ENCODE results near the gene FBXL12. TPM values are rescaled to one million over a fixed set of nuclear protein-coding genes. Genes with fewer than 3 reads are reported as not detected.
"Not testable (repeated sequence)": the region's sequence is repeated elsewhere in the genome, so short reads cannot be mapped to it uniquely, and the experiment has no call there.

FBXL12 gene
- total and polyA plus RNA-seq, 5 donors from 2014 or later, result 7.8 to 34.8 (median 9.7) TPM

DNA sequence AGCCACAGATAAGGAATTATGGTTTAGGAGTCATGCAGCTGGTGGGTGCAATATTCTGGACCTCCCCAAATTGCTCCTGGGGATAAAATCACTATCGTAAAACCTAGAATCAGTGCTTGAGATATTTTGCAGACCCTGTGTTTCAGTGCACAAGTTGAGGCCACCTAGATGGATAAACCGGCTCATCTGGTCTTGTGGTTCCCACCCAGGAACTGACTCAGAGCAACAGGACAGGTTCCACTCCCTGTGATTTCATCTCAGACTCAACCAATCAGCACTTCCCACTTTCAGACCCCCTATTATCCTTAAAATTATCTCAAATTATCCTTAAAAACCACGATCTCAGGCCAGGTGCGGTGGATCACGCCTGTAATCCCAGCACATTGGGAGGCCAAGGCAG is 21.0 kb downstream of the FBXL12 start:
- Histone ChIP-seq H3K9me3 (ENCODE audit: control insufficient read depth in 2 of 2, low read length in 2 of 2) (no peaks in the 10 kb centered on the region), H3K4me3 (ENCODE audit: low read depth, low read length) (no peak overlapping the region), H3K27ac (ENCODE audit: insufficient read depth, low read length, poor library complexity, severe bottlenecking) (no peak overlapping the region), H3K27me3 (ENCODE audit: control insufficient read depth, insufficient read depth, low read length) (no peaks in the 10 kb centered on the region), H3K4me1 (ENCODE audit: control insufficient read depth, insufficient read depth, low read length, poor library complexity, severe bottlenecking) (peaks cover 11% of the 10 kb centered on the region), H3K36me3 (ENCODE audit: control insufficient read depth, insufficient read depth, low read length) (no peaks in the 10 kb centered on the region)
- H3K9me3 Mint-ChIP-seq, result no peaks in the 10 kb centered on the region
- no peaks in the 10 kb centered on the region for H3K36me3 Mint-ChIP-seq
- DNase-seq (no peak), ATAC-seq (ENCODE audit: low read depth in 2 of 2) (no peak)
- H3K4me3 Mint-ChIP-seq, result no peak overlapping the region
- peaks cover 4% of the 10 kb centered on the region for H3K27me3 Mint-ChIP-seq
- H3K27ac Mint-ChIP-seq, result peak overlapping the region in 1 of 3 donors; percentile 78
- H3K4me1 Mint-ChIP-seq, result peaks cover 15 to 25% (median 18%) of the 10 kb centered on the region in 4 donors

DNA sequence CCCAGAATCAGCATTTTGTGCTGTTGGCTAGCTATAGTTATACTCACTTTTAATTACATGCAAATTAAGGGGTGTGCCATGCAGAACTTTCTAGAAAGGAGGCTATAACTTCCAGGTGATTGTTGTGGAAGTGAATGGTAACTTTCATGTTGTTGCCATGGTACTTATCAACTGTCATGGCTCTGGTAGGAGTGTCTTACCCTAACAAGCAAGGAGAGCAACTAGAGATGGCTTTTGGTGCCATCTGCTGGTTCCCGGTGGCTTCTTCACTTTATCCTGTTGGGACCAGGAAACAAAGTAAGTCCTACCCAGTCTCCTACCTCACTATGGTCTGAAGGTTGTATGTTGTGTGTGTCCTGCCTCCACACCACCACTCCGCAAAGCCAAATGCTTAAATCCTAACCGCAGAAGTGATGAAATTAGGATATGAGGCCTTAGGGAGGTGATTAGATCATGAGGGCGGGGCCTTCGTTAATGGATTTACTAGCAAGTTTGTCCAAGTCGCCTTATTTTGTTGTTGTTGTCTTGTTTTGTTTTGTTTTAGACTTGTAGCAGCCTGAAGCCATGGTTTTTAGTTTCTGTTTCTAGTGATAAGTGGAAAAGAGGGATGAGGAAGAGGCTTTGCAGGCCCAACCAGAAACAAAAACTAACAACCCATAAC is 22.6 kb downstream of the FBXL12 start:
- H3K4me3 Mint-ChIP-seq, result peak overlapping the region in 2 of 4 donors; percentile 88 to 89
- H3K4me3 ChIP-seq (ENCODE audit: low read depth, low read length), result no peak overlapping the region
- peak; percentile 76 to 94 (median 88) for DNase-seq
- H3K36me3 ChIP-seq (ENCODE audit: control insufficient read depth, insufficient read depth, low read length), result no peaks in the 10 kb centered on the region
- no peaks in the 10 kb centered on the region for H3K9me3 ChIP-seq (ENCODE audit: control insufficient read depth in 2 of 2, low read length in 2 of 2)
- peaks cover 15 to 29% (median 20%) of the 10 kb centered on the region in 4 donors for H3K4me1 Mint-ChIP-seq
- peak overlapping the region; percentile 79 for H3K27ac ChIP-seq (ENCODE audit: insufficient read depth, low read length, poor library complexity, severe bottlenecking)
- H3K27ac Mint-ChIP-seq, result peak overlapping the region; percentile 9 to 83 (median 73)
- peaks cover 17% of the 10 kb centered on the region for H3K4me1 ChIP-seq (ENCODE audit: control insufficient read depth, insufficient read depth, low read length, poor library complexity, severe bottlenecking)
- ATAC-seq (ENCODE audit: low read depth in 2 of 2), result peak; percentile 46 to 57
- peaks cover 4% of the 10 kb centered on the region for H3K27me3 Mint-ChIP-seq
- H3K27me3 ChIP-seq (ENCODE audit: control insufficient read depth, insufficient read depth, low read length), result no peaks in the 10 kb centered on the region
- H3K9me3 Mint-ChIP-seq, result peaks cover 0 to 2% (median 0%) of the 10 kb centered on the region in 7 donors
- H3K36me3 Mint-ChIP-seq, result no peaks in the 10 kb centered on the region

DNA sequence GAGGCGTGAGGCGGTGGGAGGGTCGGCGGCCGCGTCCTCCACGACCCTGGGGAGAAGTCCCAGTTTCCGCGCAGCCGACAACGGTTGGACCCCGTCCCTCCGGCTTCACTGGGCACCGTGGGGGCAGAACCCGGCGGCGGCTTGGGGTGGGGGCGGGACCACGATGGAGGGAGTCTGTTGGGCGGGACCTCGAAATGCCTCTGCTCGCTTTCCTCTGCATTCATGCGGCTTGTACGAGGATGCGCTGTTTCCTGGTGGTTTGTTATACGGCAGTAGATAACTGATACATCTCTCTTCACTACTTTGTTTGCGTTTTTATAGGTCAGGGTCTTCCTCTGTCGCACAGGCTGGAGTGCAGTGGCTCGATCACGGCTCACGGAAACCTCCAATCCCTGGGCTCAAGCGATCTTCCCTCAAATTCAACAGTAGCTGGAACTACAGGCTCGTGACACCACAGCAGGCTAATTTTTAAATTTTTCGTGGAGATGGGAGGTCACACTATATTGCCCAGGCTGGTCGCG is 25.7 kb downstream of the FBXL12 start:
- H3K36me3 ChIP-seq (ENCODE audit: control insufficient read depth, insufficient read depth, low read length), result no peaks in the 10 kb centered on the region
- Mint-ChIP-seq H3K27ac (peak overlapping the region; percentile 94 to 96 (median 95)), H3K4me1 (peaks cover 15 to 27% (median 19%) of the 10 kb centered on the region in 4 donors), H3K9me3 (peaks cover 0 to 2% (median 0%) of the 10 kb centered on the region in 7 donors), H3K36me3 (no peaks in the 10 kb centered on the region), H3K27me3 (peaks cover 4% of the 10 kb centered on the region), H3K4me3 (peak overlapping the region; percentile 85 to 95 (median 88))
- no peaks in the 10 kb centered on the region for H3K9me3 ChIP-seq (ENCODE audit: control insufficient read depth in 2 of 2, low read length in 2 of 2)
- ATAC-seq (ENCODE audit: low read depth in 2 of 2) (peak in 1 of 2 donors; percentile 10), DNase-seq (peak in 2 of 3 donors; percentile 51 to 79)
- peaks cover 21% of the 10 kb centered on the region for H3K4me1 ChIP-seq (ENCODE audit: control insufficient read depth, insufficient read depth, low read length, poor library complexity, severe bottlenecking)
- H3K27ac ChIP-seq (ENCODE audit: insufficient read depth, low read length, poor library complexity, severe bottlenecking), result peak overlapping the region; percentile 96
- H3K4me3 ChIP-seq (ENCODE audit: low read depth, low read length), result peak overlapping the region; percentile 35
- H3K27me3 ChIP-seq (ENCODE audit: control insufficient read depth, insufficient read depth, low read length), result no peaks in the 10 kb centered on the region

DNA sequence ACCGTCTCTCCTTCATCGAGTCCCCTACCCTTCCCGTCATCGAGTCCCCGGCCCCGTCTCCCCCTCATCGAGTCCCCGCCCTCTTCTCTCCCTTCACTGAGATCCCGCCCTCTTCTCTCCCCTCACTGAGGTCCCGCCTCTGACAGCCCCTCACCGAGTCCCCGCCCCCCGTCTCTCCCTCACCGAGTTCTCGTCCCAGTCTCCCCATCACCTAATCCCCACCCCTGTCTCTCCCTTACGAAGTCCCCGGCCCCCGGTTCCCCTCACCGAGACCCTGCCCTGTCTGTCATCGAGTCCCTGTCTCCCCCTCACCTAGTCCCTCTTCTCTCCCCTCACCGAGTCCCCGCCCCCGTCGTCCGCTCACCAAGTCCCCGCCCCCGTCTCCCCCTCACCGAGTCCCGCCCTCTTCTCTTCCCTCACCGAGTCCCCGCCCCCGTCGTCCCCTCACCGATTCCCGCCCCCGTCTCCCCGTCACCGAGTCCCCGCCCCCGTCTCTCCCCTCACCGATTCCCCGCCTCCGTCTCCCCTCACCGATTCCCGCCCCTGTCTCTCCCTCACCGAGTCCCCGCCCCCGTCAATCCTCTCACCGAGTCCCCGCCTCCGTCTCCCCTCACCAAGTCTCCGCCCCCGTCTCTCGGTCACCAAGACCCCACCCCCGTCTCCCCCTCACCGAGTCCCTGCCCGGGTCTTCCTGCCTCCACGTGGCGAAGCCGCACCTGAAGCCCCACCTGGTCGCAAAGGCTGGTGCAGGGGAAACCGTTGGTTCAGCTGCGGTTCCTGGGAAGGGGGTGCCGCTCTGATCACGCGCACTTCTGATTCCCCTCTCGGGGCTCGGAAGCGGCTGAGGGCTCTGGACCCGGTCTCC is 26.4 kb downstream of the FBXL12 start:
- Mint-ChIP-seq H3K4me3 (peak overlapping the region; percentile 85 to 95 (median 88)), H3K9me3 (peaks cover 0 to 2% (median 0%) of the 10 kb centered on the region in 7 donors), H3K27ac (peak overlapping the region; percentile 94 to 96 (median 95)), H3K4me1 (peaks cover 15 to 27% (median 19%) of the 10 kb centered on the region in 4 donors), H3K27me3 (peaks cover 4% of the 10 kb centered on the region), H3K36me3 (no peaks in the 10 kb centered on the region)
- Histone ChIP-seq H3K36me3 (ENCODE audit: control insufficient read depth, insufficient read depth, low read length) (no peaks in the 10 kb centered on the region), H3K4me1 (ENCODE audit: control insufficient read depth, insufficient read depth, low read length, poor library complexity, severe bottlenecking) (peaks cover 21% of the 10 kb centered on the region), H3K27ac (ENCODE audit: insufficient read depth, low read length, poor library complexity, severe bottlenecking) (peak overlapping the region; percentile 96), H3K27me3 (ENCODE audit: control insufficient read depth, insufficient read depth, low read length) (no peaks in the 10 kb centered on the region), H3K4me3 (ENCODE audit: low read depth, low read length) (no peak overlapping the region), H3K9me3 (ENCODE audit: control insufficient read depth in 2 of 2, low read length in 2 of 2) (no peaks in the 10 kb centered on the region)
- ATAC-seq (ENCODE audit: low read depth in 2 of 2), result peak; percentile 52 to 57
- DNase-seq, result peak; percentile 87 to 95 (median 89)

DNA sequence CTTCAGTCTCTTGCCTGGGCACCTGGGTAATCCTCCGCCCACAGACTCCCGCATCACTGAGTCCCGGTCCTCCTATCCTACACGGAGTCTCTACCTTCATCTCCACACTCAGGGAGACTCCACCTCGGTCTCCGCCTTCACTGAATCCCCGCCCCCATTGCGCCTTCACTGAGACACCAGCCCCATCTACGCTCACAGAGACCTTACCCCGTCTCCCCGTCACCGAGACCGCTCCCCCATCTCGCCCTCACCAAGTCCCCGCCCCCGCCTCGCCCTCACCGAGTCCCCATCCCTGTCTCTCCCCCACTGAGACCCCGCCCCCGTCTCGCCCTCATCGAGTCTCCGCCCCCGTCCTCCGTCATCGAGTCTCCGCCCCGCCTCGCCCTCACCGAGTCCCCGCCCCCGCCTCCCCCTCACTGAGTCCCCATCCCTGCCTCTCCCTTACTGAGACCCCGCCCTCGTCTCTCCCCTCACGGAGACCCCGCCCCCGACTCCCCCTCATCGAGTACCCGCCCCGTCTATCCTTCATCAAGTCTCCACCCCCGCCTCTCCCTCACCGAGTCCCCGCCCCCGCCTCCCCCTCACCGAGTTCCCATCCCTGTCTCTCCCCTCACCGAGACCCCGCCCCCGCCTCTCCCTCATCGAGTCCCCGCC is 27.2 kb downstream of the FBXL12 start:
- peak; percentile 45 to 56 for ATAC-seq (ENCODE audit: low read depth in 2 of 2)
- Mint-ChIP-seq H3K4me3 (peak overlapping the region; percentile 85 to 95 (median 88)), H3K27ac (peak overlapping the region; percentile 32 to 96 (median 94)), H3K9me3 (peaks cover 0 to 2% (median 0%) of the 10 kb centered on the region in 7 donors), H3K27me3 (peaks cover 4% of the 10 kb centered on the region), H3K36me3 (no peaks in the 10 kb centered on the region), H3K4me1 (peaks cover 15 to 28% (median 19%) of the 10 kb centered on the region in 4 donors)
- peaks cover 21% of the 10 kb centered on the region for H3K4me1 ChIP-seq (ENCODE audit: control insufficient read depth, insufficient read depth, low read length, poor library complexity, severe bottlenecking)
- peak overlapping the region; percentile 96 for H3K27ac ChIP-seq (ENCODE audit: insufficient read depth, low read length, poor library complexity, severe bottlenecking)
- no peaks in the 10 kb centered on the region for H3K9me3 ChIP-seq (ENCODE audit: control insufficient read depth in 2 of 2, low read length in 2 of 2)
- H3K27me3 ChIP-seq (ENCODE audit: control insufficient read depth, insufficient read depth, low read length), result no peaks in the 10 kb centered on the region
- peak; percentile 85 to 93 (median 90) for DNase-seq
- peak overlapping the region; percentile 73 for H3K4me3 ChIP-seq (ENCODE audit: low read depth, low read length)
- H3K36me3 ChIP-seq (ENCODE audit: control insufficient read depth, insufficient read depth, low read length), result no peaks in the 10 kb centered on the region

DNA sequence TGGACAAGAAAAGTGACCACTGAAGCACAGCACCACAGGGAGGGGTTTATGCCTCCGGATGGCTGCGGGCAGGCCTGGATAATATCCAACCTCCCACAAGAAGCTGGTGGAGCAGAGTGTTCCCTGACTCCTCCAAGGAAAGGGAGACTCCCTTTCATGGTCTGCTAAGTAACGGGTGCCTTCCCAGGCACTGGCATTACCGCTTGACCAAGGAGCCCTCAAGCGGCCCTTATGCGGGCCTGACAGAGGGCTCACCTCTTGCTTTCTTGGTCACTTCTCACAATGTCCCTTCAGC is 27.9 kb downstream of the FBXL12 start:
- Mint-ChIP-seq H3K27ac (peak overlapping the region in 1 of 3 donors; percentile 96), H3K4me3 (peak overlapping the region in 3 of 4 donors; percentile 54 to 87 (median 85)), H3K4me1 (peaks cover 10 to 28% (median 14%) of the 10 kb centered on the region in 4 donors)
- H3K27me3 Mint-ChIP-seq; H3K36me3 Mint-ChIP-seq; H3K9me3 ChIP-seq (ENCODE audit: control insufficient read depth in 2 of 2, low read length in 2 of 2); ATAC-seq (ENCODE audit: low read depth in 2 of 2); DNase-seq; H3K27me3 ChIP-seq (ENCODE audit: control insufficient read depth, insufficient read depth, low read length); H3K36me3 ChIP-seq (ENCODE audit: control insufficient read depth, insufficient read depth, low read length); H3K9me3 Mint-ChIP-seq; H3K4me3 ChIP-seq (ENCODE audit: low read depth, low read length): not testable (repeated sequence)
- Histone ChIP-seq H3K4me1 (ENCODE audit: control insufficient read depth, insufficient read depth, low read length, poor library complexity, severe bottlenecking) (peaks cover 23% of the 10 kb centered on the region), H3K27ac (ENCODE audit: insufficient read depth, low read length, poor library complexity, severe bottlenecking) (peak overlapping the region; percentile 96)

DNA sequence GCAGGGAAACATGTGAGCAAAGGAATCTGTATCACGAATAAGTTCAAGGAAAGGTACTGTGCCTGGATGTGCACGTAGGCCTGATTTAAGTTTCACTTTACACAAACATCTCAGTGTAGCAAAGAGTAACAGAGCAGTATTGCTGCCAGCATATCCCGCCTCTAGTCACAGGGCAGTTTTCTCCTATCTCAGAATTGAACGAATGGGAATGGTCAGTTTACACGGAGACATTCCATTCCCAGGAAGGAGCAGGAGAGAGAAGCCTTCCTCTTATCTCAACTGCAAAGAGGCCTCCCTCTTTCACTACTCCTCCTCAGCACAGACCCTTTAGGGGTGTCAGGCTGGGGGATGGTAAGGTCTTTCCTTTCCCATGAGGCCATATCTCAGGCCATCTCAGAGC is 29.3 kb downstream of the FBXL12 start:
- peak overlapping the region in 2 of 4 donors; percentile 16 to 80 for H3K4me3 Mint-ChIP-seq
- not testable (repeated sequence) for DNase-seq; ATAC-seq (ENCODE audit: low read depth in 2 of 2); H3K27me3 ChIP-seq (ENCODE audit: control insufficient read depth, insufficient read depth, low read length); H3K27ac ChIP-seq (ENCODE audit: insufficient read depth, low read length, poor library complexity, severe bottlenecking); H3K4me3 ChIP-seq (ENCODE audit: low read depth, low read length); H3K36me3 Mint-ChIP-seq; H3K27me3 Mint-ChIP-seq; H3K9me3 ChIP-seq (ENCODE audit: control insufficient read depth in 2 of 2, low read length in 2 of 2); H3K36me3 ChIP-seq (ENCODE audit: control insufficient read depth, insufficient read depth, low read length); H3K9me3 Mint-ChIP-seq
- peaks cover 10 to 35% (median 12%) of the 10 kb centered on the region in 4 donors for H3K4me1 Mint-ChIP-seq
- peak overlapping the region in 1 of 3 donors; percentile 31 for H3K27ac Mint-ChIP-seq
- H3K4me1 ChIP-seq (ENCODE audit: control insufficient read depth, insufficient read depth, low read length, poor library complexity, severe bottlenecking), result peaks cover 22% of the 10 kb centered on the region
